ENCODE results near the gene CDH4.

- TF ChIP-seq CTCF (IDR thresholded peaks at IDR 0.05 in 8 of 11, conservative IDR thresholded peaks at IDR 0.05 in 3 of 11) (no peak), POLR2A (IDR thresholded peaks at IDR 0.05) (no peak)
Observed at GRCh38 chr20:61502433-61502832, 250.4 kb downstream of the CDH4 start.
